HG02759 (cell line): ENCODE data around the gene C16orf74.

ENCODE experiments used
- ATAC-seq: cut with Tn5 transposase; IDR thresholded peaks from one replicate; pipeline ENCODE4 v1.9.1; 2021; ENCODE audit warnings: mild to moderate bottlenecking, moderate library complexity; ENCODE audit not compliant: unreplicated experiment

Gene C16orf74

DNA sequence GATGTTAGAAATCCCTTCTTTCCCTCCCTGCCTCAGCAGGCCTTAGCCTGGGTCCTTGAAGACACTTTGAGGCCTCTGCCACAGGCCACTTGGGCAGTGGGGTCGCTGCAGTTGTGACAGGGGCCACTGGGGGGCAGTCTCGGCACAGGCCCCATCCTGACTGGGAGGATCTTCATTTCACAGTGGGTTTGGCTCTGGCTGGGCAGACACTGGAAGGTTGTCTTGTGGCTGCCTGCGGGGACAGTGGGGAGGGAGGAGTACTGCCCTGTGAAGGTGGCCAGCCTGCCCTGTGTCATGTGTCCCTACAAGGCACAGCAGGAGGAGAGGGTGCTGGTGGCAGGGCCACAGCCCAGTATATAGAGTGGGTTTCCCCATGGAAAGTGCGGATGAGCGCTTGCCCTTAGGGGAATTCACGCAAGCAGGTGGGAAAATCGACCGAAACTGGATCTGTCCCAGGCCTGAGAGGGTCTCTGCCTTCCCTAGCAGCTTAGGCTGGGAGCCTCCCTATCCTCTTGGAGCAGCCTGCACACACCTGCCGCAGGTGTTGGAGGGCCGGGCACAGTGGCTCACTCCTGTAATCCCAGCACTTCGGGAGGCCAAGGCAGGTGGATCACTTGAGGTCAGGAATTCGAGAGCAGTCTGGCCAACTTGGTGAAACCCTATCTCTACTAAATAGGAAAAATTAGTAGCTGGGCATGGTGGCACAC lies 90.9 kb downstream of the C16orf74 start:
- ATAC-seq, result peak; percentile 60

DNA sequence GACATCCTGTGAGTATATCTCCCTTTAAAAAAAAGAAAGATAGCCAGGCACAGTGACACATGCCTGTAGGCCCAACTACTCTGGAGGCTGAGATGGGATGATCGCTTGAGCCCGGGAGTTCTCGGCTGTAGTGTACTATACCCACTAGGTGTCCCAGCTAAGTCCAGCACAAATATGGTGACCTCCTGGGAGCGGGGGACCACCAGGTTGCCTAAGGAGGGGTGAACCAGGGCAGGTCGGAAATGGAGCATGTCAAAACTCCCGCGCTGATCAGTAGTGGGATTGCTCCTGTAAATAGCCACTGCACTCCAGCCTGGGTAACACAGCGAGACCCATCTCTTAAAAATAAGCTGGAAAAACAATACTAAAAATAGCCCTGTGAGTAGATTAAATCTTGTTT lies 91.6 kb downstream of the C16orf74 start:
- ATAC-seq, result no peak

DNA sequence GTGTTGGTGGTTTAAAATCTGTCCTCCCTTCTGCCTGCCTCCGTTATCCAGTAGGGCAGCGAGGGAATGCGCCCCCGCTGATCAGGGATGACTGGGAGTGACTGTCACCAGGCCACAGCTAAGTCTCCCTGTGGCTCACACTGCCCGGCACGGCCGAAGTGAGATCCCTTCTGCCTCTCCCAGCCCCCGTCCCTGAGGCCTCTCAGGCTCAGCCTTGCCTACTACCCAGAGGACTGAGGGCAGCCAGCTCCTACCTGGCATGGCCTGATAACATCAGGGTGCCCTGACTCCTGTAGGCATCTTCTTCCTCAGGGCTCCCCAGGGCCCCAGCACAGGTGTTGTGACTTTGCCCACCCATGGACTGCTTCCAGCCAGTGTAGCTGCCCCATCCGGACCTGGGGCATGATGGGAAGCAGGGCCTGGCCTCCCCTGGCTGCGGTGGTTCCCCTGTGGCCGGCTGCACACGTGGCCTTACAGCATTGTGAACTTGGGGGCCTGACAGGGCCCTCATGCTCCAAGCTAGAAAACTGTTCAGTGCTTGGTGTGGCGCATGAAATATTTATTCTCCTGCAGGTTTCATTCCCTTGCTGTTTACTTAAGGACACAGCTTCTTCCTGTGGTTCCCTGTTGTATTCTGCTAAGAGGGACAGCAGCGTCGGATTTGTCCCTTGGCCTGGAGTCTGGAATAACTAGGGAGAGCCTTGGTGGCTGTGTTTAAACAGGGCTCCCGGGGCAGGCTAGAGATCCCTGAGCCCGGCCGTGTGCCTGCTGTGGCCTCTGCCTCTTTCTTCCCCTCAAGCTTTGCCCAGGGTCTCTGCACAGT lies 92.2 kb downstream of the C16orf74 start:
- no peak for ATAC-seq

DNA sequence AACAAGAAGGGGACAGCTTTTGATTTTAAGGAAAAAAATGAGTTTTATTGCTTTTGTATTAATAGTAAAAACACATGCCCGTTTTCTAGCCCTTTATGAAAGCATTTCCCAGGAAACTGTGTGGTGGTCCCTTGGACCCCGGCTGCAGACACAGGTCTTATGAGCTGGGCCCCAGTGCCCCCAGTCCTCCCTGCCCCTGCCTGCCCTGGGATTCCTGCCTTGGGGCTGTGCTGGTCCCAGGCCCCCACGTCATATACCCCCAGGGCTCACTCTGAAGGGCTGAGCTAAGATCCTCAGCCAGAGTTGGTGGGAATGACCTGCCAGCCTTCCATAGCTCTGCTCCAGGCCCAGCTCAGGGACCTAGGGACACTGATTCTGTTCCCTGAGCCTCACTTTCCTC lies 92.9 kb downstream of the C16orf74 start:
- no peak for ATAC-seq
